ENCODE results near the gene IFT88.

- TF ChIP-seq, protein P1, sequence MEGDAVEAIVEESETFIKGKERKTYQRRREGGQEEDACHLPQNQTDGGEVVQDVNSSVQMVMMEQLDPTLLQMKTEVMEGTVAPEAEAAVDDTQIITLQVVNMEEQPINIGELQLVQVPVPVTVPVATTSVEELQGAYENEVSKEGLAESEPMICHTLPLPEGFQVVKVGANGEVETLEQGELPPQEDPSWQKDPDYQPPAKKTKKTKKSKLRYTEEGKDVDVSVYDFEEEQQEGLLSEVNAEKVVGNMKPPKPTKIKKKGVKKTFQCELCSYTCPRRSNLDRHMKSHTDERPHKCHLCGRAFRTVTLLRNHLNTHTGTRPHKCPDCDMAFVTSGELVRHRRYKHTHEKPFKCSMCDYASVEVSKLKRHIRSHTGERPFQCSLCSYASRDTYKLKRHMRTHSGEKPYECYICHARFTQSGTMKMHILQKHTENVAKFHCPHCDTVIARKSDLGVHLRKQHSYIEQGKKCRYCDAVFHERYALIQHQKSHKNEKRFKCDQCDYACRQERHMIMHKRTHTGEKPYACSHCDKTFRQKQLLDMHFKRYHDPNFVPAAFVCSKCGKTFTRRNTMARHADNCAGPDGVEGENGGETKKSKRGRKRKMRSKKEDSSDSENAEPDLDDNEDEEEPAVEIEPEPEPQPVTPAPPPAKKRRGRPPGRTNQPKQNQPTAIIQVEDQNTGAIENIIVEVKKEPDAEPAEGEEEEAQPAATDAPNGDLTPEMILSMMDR (IDR thresholded peaks at IDR 0.05; ENCODE audit: low read depth, low read length) = no peak
- TF ChIP-seq POLR2A (IDR thresholded peaks at IDR 0.05; ENCODE audit: extremely low read depth, insufficient read length) (no peak), MYC (IDR thresholded peaks at IDR 0.05; ENCODE audit: low read depth, low read length) (no peak)
- TF ChIP-seq, protein P2, sequence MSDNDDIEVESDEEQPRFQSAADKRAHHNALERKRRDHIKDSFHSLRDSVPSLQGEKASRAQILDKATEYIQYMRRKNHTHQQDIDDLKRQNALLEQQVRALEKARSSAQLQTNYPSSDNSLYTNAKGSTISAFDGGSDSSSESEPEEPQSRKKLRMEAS (IDR thresholded peaks at IDR 0.05; ENCODE audit: low read depth, low read length) = no peak
Observed at GRCh38 chr13:20729633-20730585, 163.0 kb downstream of the IFT88 start.

All from NB4 (cell line).